Tibial nerve (tissue), 3 donors: Measurements from ENCODE around the gene KCNMA1.

Experiments
- CTCF ChIP-seq, 5 experiments: fragments of 200-600 bp in 3 of 5; fragments of 450-650 bp in 2 of 5; sonication (generic) in 3 of 5; IDR thresholded peaks; one replicate each; pipeline ENCODE4 v1.5.1; 2016 to 2019; ENCODE audit warnings: antibody characterized with exemption in 5 of 5, mild to moderate bottlenecking in 3 of 5, moderate library complexity in 2 of 5
- POLR2A ChIP-seq, 2 donors: fragments of 450-650 bp; IDR thresholded peaks; one replicate each; pipeline ENCODE4 v1.6.1; 2017; ENCODE audit warnings: antibody characterized with exemption in 2 of 2, mild to moderate bottlenecking in 2 of 2, moderate library complexity in 2 of 2

- TF ChIP-seq CTCF (IDR thresholded peaks at IDR 0.05) (no peak), POLR2A (IDR thresholded peaks at IDR 0.05) (no peak)
Observed at GRCh38 chr10:77599651-77600050, 38.0 kb downstream of the KCNMA1 start.
